Measurements from ENCODE around the gene ZNF605.

ZNF605 gene

GRCh38 chr12:132951649-132952048, 4.5 kb downstream of the ZNF605 start:
- TF ChIP-seq MAX (IDR thresholded peaks at IDR 0.05; ENCODE audit: low read depth, low read length) (no peak), CTCF (IDR thresholded peaks at IDR 0.05; ENCODE audit: low read depth, low read length) (no peak), POLR2A (IDR thresholded peaks at IDR 0.05; ENCODE audit: extremely low read depth, insufficient read length) (no peak), MYC (IDR thresholded peaks at IDR 0.05; ENCODE audit: low read depth, low read length) (no peak)
- DNase-seq (ENCODE audit: low read depth), result no peak
- no peak overlapping the region for H3K4me3 ChIP-seq (ENCODE audit: low read depth, low read length)

GRCh38 chr12:132950844-132951535, 5.1 kb downstream of the ZNF605 start:
- TF ChIP-seq MAX (IDR thresholded peaks at IDR 0.05; ENCODE audit: low read depth, low read length) (no peak), MYC (IDR thresholded peaks at IDR 0.05; ENCODE audit: low read depth, low read length) (no peak)
- H3K4me3 ChIP-seq (ENCODE audit: low read depth, low read length), result no peak overlapping the region

GRCh38 chr12:132949936-132950837, 5.9 kb downstream of the ZNF605 start:
- no peak overlapping the region for H3K4me3 ChIP-seq (ENCODE audit: low read depth, low read length)
- TF ChIP-seq CTCF (IDR thresholded peaks at IDR 0.05; ENCODE audit: low read depth, low read length) (no peak), POLR2A (IDR thresholded peaks at IDR 0.05; ENCODE audit: extremely low read depth, insufficient read length) (no peak), MYC (IDR thresholded peaks at IDR 0.05; ENCODE audit: low read depth, low read length) (no peak), MAX (IDR thresholded peaks at IDR 0.05; ENCODE audit: low read depth, low read length) (no peak)
- DNase-seq (ENCODE audit: low read depth), result no peak

More at GRCh38 chr12:132950844-132951535, 5.1 kb downstream of the ZNF605 start:
- no peak for DNase-seq (ENCODE audit: low read depth)

- H3K4me3 ChIP-seq (ENCODE audit: low read depth, low read length), result no peak overlapping the region
- no peak for DNase-seq (ENCODE audit: low read depth)
- no peak for TF ChIP-seq MAX (IDR thresholded peaks at IDR 0.05; ENCODE audit: low read depth, low read length)
Measured at GRCh38 chr12:132948146-132949066, 7.7 kb downstream of the ZNF605 start.

- TF ChIP-seq CTCF (IDR thresholded peaks at IDR 0.05; ENCODE audit: low read depth, low read length), result no peak
- no peak for TF ChIP-seq POLR2A (IDR thresholded peaks at IDR 0.05; ENCODE audit: extremely low read depth, insufficient read length)
- no peak for TF ChIP-seq MYC (IDR thresholded peaks at IDR 0.05; ENCODE audit: low read depth, low read length)
- TF ChIP-seq MAX (IDR thresholded peaks at IDR 0.05; ENCODE audit: low read depth, low read length), result no peak
- DNase-seq (ENCODE audit: low read depth), result no peak
- H3K4me3 ChIP-seq (ENCODE audit: low read depth, low read length), result no peak overlapping the region
Measured at GRCh38 chr12:132946246-132946820, 9.8 kb downstream of the ZNF605 start.

- TF ChIP-seq MYC (IDR thresholded peaks at IDR 0.05; ENCODE audit: low read depth, low read length) (no peak), MAX (IDR thresholded peaks at IDR 0.05; ENCODE audit: low read depth, low read length) (no peak), CTCF (IDR thresholded peaks at IDR 0.05; ENCODE audit: low read depth, low read length) (no peak), POLR2A (IDR thresholded peaks at IDR 0.05; ENCODE audit: extremely low read depth, insufficient read length) (no peak)
- DNase-seq (ENCODE audit: low read depth), result no peak
- no peak overlapping the region for H3K4me3 ChIP-seq (ENCODE audit: low read depth, low read length)
Measured at GRCh38 chr12:132945806-132946205, 10.3 kb downstream of the ZNF605 start.
